MM.1S (cell line): Measurements from ENCODE around the gene COL4A3.

Source experiments
- DNase-seq: peaks from one replicate; pipeline ENCODE4 v3.0.0-alpha.2; 2015
- H2AFZ ChIP-seq: fragments of 300-600 bp; sonication (generic); 2 replicates; pipeline ENCODE4 v1.6.0; 2016; ENCODE audit warnings: antibody characterized with exemption, low read length
- H3F3A ChIP-seq: fragments of 300-600 bp; sonication (generic); 2 replicates; pipeline ENCODE4 v1.6.1; 2016; ENCODE audit warnings: mild to moderate bottlenecking, antibody characterized with exemption, low read length, moderate library complexity, mixed read lengths; ENCODE audit not compliant: insufficient read depth
- H3K27ac ChIP-seq: fragments of 300-600 bp; sonication (generic); 2 replicates; pipeline ENCODE4 v1.5.1; 2016; ENCODE audit warnings: mild to moderate bottlenecking, low read length
- H3K27me3 ChIP-seq: fragments of 300-600 bp; sonication (generic); replicated peaks from 2 replicates; pipeline ENCODE4 v1.6.0; 2016; ENCODE audit warnings: low read length; ENCODE audit not compliant: insufficient read depth
- H3K36me3 ChIP-seq: fragments of 300-600 bp; sonication (generic); replicated peaks from 2 replicates; pipeline ENCODE4 v1.6.1; 2016; ENCODE audit warnings: mild to moderate bottlenecking, low read length, mixed read lengths; ENCODE audit not compliant: insufficient read depth
- H3K4me1 ChIP-seq: fragments of 300-600 bp; sonication (generic); 2 replicates; pipeline ENCODE4 v1.6.1; 2016; ENCODE audit warnings: low read length, mixed read lengths
- H3K4me2 ChIP-seq: fragments of 300-600 bp; sonication (generic); 2 replicates; pipeline ENCODE4 v1.6.0; 2016; ENCODE audit warnings: low read depth, low read length
- H3K4me3 ChIP-seq: fragments of 300-600 bp; sonication (generic); 2 replicates; pipeline ENCODE4 v1.5.1; 2016; ENCODE audit warnings: low read length, mixed read lengths
- H3K79me2 ChIP-seq: fragments of 300-600 bp; sonication (generic); 2 replicates; pipeline ENCODE4 v1.6.1; 2016; ENCODE audit warnings: mixed run types, low read length, mixed read lengths
- H3K9ac ChIP-seq: fragments of 300-600 bp; sonication (generic); 2 replicates; pipeline ENCODE4 v1.6.1; 2016; ENCODE audit warnings: low read length, mixed read lengths
- H3K9me2 ChIP-seq: fragments of 300-600 bp; sonication (generic); replicated peaks from 2 replicates; pipeline ENCODE4 v1.6.1; 2016; ENCODE audit warnings: mild to moderate bottlenecking, low read length, mixed read lengths; ENCODE audit not compliant: insufficient read depth
- H3K9me3 ChIP-seq: fragments of 300-600 bp; sonication (generic); replicated peaks from 2 replicates; pipeline ENCODE4 v1.6.1; 2016; ENCODE audit warnings: mild to moderate bottlenecking, low read length, mixed read lengths; ENCODE audit not compliant: insufficient read depth
- H4K20me1 ChIP-seq: fragments of 300-600 bp; sonication (generic); 2 replicates; pipeline ENCODE4 v1.6.1; 2016; ENCODE audit warnings: mild to moderate bottlenecking, low read length, moderate library complexity, mixed read lengths; ENCODE audit not compliant: insufficient read depth
- CTCF ChIP-seq: fragments of 300-600 bp; sonication (generic); IDR thresholded peaks from 2 replicates; pipeline ENCODE4 v1.5.1; 2016; ENCODE audit warnings: antibody characterized with exemption, low read length, mixed read lengths
- EZH2 ChIP-seq: fragments of 300-600 bp; sonication (generic); optimal IDR thresholded peaks from 2 replicates; pipeline ENCODE3; 2017; ENCODE audit warnings: low read depth, mild to moderate bottlenecking, antibody characterized with exemption, low read length, mixed read lengths
- EZH2phosphoT487 ChIP-seq: fragments of 300-600 bp; sonication (generic); IDR thresholded peaks from 2 replicates; pipeline ENCODE4 v1.6.1; 2018; ENCODE audit warnings: antibody characterized with exemption, low read length

COL4A3 gene

GRCh38 chr2:227153307-227153706, 11.1 kb upstream of the COL4A3 start:
- no peaks in the 10 kb centered on the region for H3F3A ChIP-seq
- H3K9me2 ChIP-seq = no peaks in the 10 kb centered on the region

GRCh38 chr2:227153758-227154486, 10.5 kb upstream of the COL4A3 start:
- no peaks in the 10 kb centered on the region for H3K9me3 ChIP-seq
- no peak overlapping the region for H2AFZ ChIP-seq
- H3K9me2 ChIP-seq = no peaks in the 10 kb centered on the region
- H3F3A ChIP-seq = no peaks in the 10 kb centered on the region
- no peaks in the 10 kb centered on the region for H3K4me1 ChIP-seq
- H3K4me3 ChIP-seq = no peak overlapping the region
- H3K4me2 ChIP-seq = no peak overlapping the region
- no peak for DNase-seq
- no peak overlapping the region for H3K27ac ChIP-seq
- TF ChIP-seq CTCF (no peak), EZH2 (no peak), EZH2phosphoT487 (no peak)
- H4K20me1 ChIP-seq = no peaks in the 10 kb centered on the region
- no peak overlapping the region for H3K9ac ChIP-seq
- H3K36me3 ChIP-seq = no peaks in the 10 kb centered on the region
- peaks cover 17% of the 10 kb centered on the region for H3K79me2 ChIP-seq
- H3K27me3 ChIP-seq = no peaks in the 10 kb centered on the region

More at GRCh38 chr2:227153307-227153706, 11.1 kb upstream of the COL4A3 start:
- TF ChIP-seq EZH2 (no peak), EZH2phosphoT487 (no peak), CTCF (no peak)
- H3K79me2 ChIP-seq = peaks cover 16% of the 10 kb centered on the region
- H3K9ac ChIP-seq = no peak overlapping the region
- no peak overlapping the region for H2AFZ ChIP-seq
- DNase-seq = no peak
- H3K27ac ChIP-seq = no peak overlapping the region
- no peaks in the 10 kb centered on the region for H3K36me3 ChIP-seq
- H3K27me3 ChIP-seq = no peaks in the 10 kb centered on the region
- H3K9me3 ChIP-seq = no peaks in the 10 kb centered on the region
- no peaks in the 10 kb centered on the region for H3K4me1 ChIP-seq
- H3K4me2 ChIP-seq = no peak overlapping the region
- H4K20me1 ChIP-seq = no peaks in the 10 kb centered on the region
- H3K4me3 ChIP-seq = no peak overlapping the region

DNA sequence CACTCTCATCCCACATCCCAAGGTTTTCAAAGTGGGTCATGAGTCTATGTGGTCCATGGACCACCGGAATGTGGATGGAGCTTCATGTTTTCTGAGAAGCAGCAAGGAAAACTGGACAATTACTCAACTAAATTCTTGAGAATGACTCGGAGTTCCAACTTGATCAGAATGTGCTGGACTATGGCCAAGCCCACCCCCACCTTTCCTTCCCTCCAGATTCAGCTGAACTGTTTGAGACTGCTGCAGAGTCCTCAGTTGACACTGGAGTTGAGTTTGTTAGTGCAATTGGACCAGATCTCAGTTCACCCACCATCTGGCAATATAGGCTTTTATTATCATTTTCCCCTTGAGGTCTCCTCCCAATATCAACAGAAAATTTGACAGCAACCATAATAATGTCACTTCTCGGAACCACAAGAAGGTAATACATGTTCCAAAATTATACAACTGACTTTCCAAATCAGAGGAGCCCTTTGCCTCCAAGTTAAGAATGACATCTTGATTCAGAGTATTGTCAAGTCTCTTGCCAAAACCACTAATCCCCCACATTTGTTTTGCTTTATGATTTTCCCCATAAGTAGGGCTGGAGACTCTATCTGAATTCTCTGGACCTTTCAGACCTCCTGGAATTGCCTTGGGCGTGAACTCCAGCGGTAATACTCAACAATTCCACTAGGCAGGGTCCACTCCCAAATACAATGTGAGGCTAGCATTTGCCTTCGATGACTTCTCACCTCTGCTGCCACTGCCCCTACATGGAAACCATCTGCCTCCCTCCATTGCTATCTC, 9.2 kb upstream of the COL4A3 start:
- H3K27me3 ChIP-seq = no peaks in the 10 kb centered on the region
- no peaks in the 10 kb centered on the region for H3K4me1 ChIP-seq
- TF ChIP-seq EZH2 (no peak), CTCF (no peak), EZH2phosphoT487 (no peak)
- H3K36me3 ChIP-seq = no peaks in the 10 kb centered on the region
- H3K27ac ChIP-seq = no peak overlapping the region
- H3K9me3 ChIP-seq = no peaks in the 10 kb centered on the region
- H4K20me1 ChIP-seq = no peaks in the 10 kb centered on the region
- no peaks in the 10 kb centered on the region for H3F3A ChIP-seq
- peaks cover 20% of the 10 kb centered on the region for H3K79me2 ChIP-seq
- H3K4me2 ChIP-seq = no peak overlapping the region
- H2AFZ ChIP-seq = no peak overlapping the region
- no peaks in the 10 kb centered on the region for H3K9me2 ChIP-seq
- DNase-seq = no peak
- H3K9ac ChIP-seq = no peak overlapping the region
- no peak overlapping the region for H3K4me3 ChIP-seq
